H9 (cell line): ENCODE measurements around the gene GNPTAB. TPM values are rescaled to one million over a fixed set of nuclear protein-coding genes. Genes with fewer than 3 reads are reported as not detected.

ENCODE experiments used
- DNase-seq: peaks from one replicate; pipeline ENCODE4 v3.0.0-alpha.2; 2017
- H2AFZ ChIP-seq: one replicate; pipeline ENCODE4 v1.6.1; 2013; ENCODE audit warnings: mild to moderate bottlenecking, low read length, control low read depth, moderate library complexity
- H2AK5ac ChIP-seq: 2 replicates; pipeline ENCODE4 v1.6.1; 2013; ENCODE audit warnings: low read length, control low read depth, mixed read lengths; ENCODE audit not compliant: insufficient read length
- H2BK120ac ChIP-seq: one replicate; pipeline ENCODE4 v1.6.1; 2013; ENCODE audit warnings: low read depth, mild to moderate bottlenecking, low read length, control low read depth, inconsistent platforms; ENCODE audit not compliant: poor library complexity, severe bottlenecking
- H2BK12ac ChIP-seq: 2 replicates; pipeline ENCODE4 v1.6.1; 2013; ENCODE audit warnings: low read length, control low read depth, mixed read lengths, low read depth; ENCODE audit not compliant: insufficient read length
- H2BK15ac ChIP-seq: 2 replicates; pipeline ENCODE4 v1.6.1; 2013; ENCODE audit warnings: low read depth, low read length, control low read depth
- H2BK20ac ChIP-seq: one replicate; pipeline ENCODE4 v1.6.1; 2013; ENCODE audit warnings: low read depth, mild to moderate bottlenecking, low read length, control low read depth, inconsistent platforms; ENCODE audit not compliant: poor library complexity, severe bottlenecking
- H2BK5ac ChIP-seq: 2 replicates; pipeline ENCODE4 v1.6.1; 2013; ENCODE audit warnings: low read length, control low read depth, mixed read lengths; ENCODE audit not compliant: insufficient read length
- H3K14ac ChIP-seq: 2 replicates; pipeline ENCODE4 v1.6.1; 2013; ENCODE audit warnings: low read length, control low read depth; ENCODE audit not compliant: insufficient read depth
- H3K18ac ChIP-seq: 2 replicates; pipeline ENCODE4 v1.6.1; 2013; ENCODE audit warnings: low read depth, mild to moderate bottlenecking, mixed read lengths, low read length, control low read depth; ENCODE audit not compliant: insufficient read length
- H3K23ac ChIP-seq: 2 replicates; pipeline ENCODE4 v1.6.1; 2013; ENCODE audit warnings: low read length, control low read depth, mixed read lengths, low read depth; ENCODE audit not compliant: insufficient read length
- H3K23me2 ChIP-seq: 2 replicates; pipeline ENCODE4 v1.6.1; 2013; ENCODE audit warnings: low read depth, mild to moderate bottlenecking, mixed read lengths, low read length, control low read depth; ENCODE audit not compliant: insufficient read length, poor library complexity, severe bottlenecking
- H3K27ac ChIP-seq: 2 replicates; pipeline ENCODE4 v1.5.1; 2013; ENCODE audit warnings: low read length, control low read depth, mixed read lengths, low read depth; ENCODE audit not compliant: insufficient read length
- H3K27me3 ChIP-seq: 2 replicates; pipeline ENCODE4 v1.6.1; 2013; ENCODE audit warnings: low read length, control low read depth, inconsistent platforms; ENCODE audit not compliant: insufficient read depth
- H3K4ac ChIP-seq: 2 replicates; pipeline ENCODE4 v1.6.1; 2013; ENCODE audit warnings: low read depth, mild to moderate bottlenecking, control low read depth, inconsistent platforms, low read length, moderate library complexity
- H3K4me1 ChIP-seq: 2 replicates; pipeline ENCODE4 v1.6.1; 2013; ENCODE audit warnings: low read length, control low read depth, inconsistent platforms; ENCODE audit not compliant: insufficient read depth
- H3K4me2 ChIP-seq: 2 replicates; pipeline ENCODE4 v1.6.1; 2013; ENCODE audit warnings: low read length, control low read depth, mixed read lengths; ENCODE audit not compliant: insufficient read length, insufficient read depth
- H3K56ac ChIP-seq: 2 replicates; pipeline ENCODE4 v1.6.1; 2013; ENCODE audit warnings: low read depth, mild to moderate bottlenecking, mixed read lengths, low read length, control low read depth; ENCODE audit not compliant: insufficient read length
- H3K79me1 ChIP-seq: 2 replicates; pipeline ENCODE4 v1.6.1; 2013; ENCODE audit warnings: low read depth, mild to moderate bottlenecking, moderate library complexity, low read length, control low read depth, inconsistent platforms; ENCODE audit not compliant: insufficient read depth, poor library complexity, severe bottlenecking
- H3K79me2 ChIP-seq: 2 replicates; pipeline ENCODE4 v1.6.1; 2013; ENCODE audit warnings: low read length, control low read depth, inconsistent platforms; ENCODE audit not compliant: insufficient read depth
- H3K9ac ChIP-seq: 2 replicates; pipeline ENCODE4 v1.6.1; 2013; ENCODE audit warnings: low read length, control low read depth, mixed read lengths; ENCODE audit not compliant: insufficient read length; ENCODE audit errors: extremely low read depth
- H3K9me3 ChIP-seq: one replicate; pipeline ENCODE4 v1.6.1; 2013; ENCODE audit warnings: low read depth, low read length, inconsistent platforms; ENCODE audit not compliant: control insufficient read depth
- H3T11ph ChIP-seq: one replicate; pipeline ENCODE4 v1.6.1; 2013; ENCODE audit warnings: mild to moderate bottlenecking, low read length, control low read depth, inconsistent platforms
- H4K20me1 ChIP-seq: one replicate; pipeline ENCODE4 v1.6.1; 2013; ENCODE audit not compliant: control insufficient read depth, insufficient read length, insufficient read depth
- H4K5ac ChIP-seq: 2 replicates; pipeline ENCODE4 v1.6.1; 2013; ENCODE audit warnings: low read depth, mild to moderate bottlenecking, mixed read lengths, low read length, control low read depth; ENCODE audit not compliant: insufficient read length
- H4K8ac ChIP-seq: replicated peaks from 2 replicates; pipeline ENCODE4 v1.6.1; 2013; ENCODE audit warnings: low read length, control low read depth, mixed read lengths, low read depth; ENCODE audit not compliant: insufficient read length
- H4K91ac ChIP-seq: 2 replicates; pipeline ENCODE4 v1.6.1; 2013; ENCODE audit warnings: low read depth, mild to moderate bottlenecking, moderate library complexity, mixed read lengths, low read length, control low read depth; ENCODE audit not compliant: insufficient read length
- H3K27ac Mint-ChIP-seq, 3 experiments: 2 replicates in 2 of 3; 3 replicates in 1 of 3; pipeline ENCODE4 v1.8.0; 2020 to 2021; ENCODE audit warnings: mixed read lengths in 3 of 3, mild to moderate bottlenecking in 1 of 3, moderate library complexity in 1 of 3
- H3K27me3 Mint-ChIP-seq: 2 replicates; pipeline ENCODE4 v1.8.0; 2021; ENCODE audit warnings: low read depth, mild to moderate bottlenecking, moderate library complexity, mixed read lengths
- H3K36me3 Mint-ChIP-seq, 3 experiments: 2 replicates in 2 of 3; 3 replicates in 1 of 3; pipeline ENCODE4 v1.8.0; 2020 to 2021; ENCODE audit warnings: low read depth in 3 of 3, mixed read lengths in 3 of 3; ENCODE audit not compliant: insufficient read depth in 1 of 3
- H3K4me1 Mint-ChIP-seq, 2 experiments: 2 replicates each; pipeline ENCODE4 v1.8.0; 2020; ENCODE audit warnings: mixed read lengths in 2 of 2
- H3K4me3 Mint-ChIP-seq, 2 experiments: 2 replicates in 1 of 2; 3 replicates in 1 of 2; pipeline ENCODE4 v1.8.0; 2020 to 2021; ENCODE audit warnings: mild to moderate bottlenecking in 2 of 2, mixed read lengths in 2 of 2, moderate library complexity in 1 of 2
- H3K9me3 Mint-ChIP-seq, 2 experiments: 2 replicates in 1 of 2; 3 replicates in 1 of 2; pipeline ENCODE4 v1.8.0; 2020; ENCODE audit warnings: mild to moderate bottlenecking in 2 of 2, mixed read lengths in 2 of 2, moderate library complexity in 1 of 2
- CTCF ChIP-seq: fragments of 200-600 bp; sonication (generic); conservative IDR thresholded peaks from 3 replicates; pipeline ENCODE4 v1.8.0; 2021; ENCODE audit warnings: antibody characterized with exemption, mild to moderate bottlenecking
- WGBS: extraction: QIAGEN DNeasy Blood & Tissue Kit; methylation state at CpG from one replicate; pipeline ENCODE4 v1.1.7; 2013; ENCODE audit warnings: missing lambda C conversion rate, low lambda C conversion rate, mixed read lengths; ENCODE audit not compliant: insufficient read length; ENCODE audit errors: extremely low coverage; 5-methylcytosine and 5-hydroxymethylcytosine counted together
- total RNA-seq: library from RNA; stranded (reverse); gene quantifications from 2 replicates; pipeline ENCODE4 v1.2.1, GENCODE V29; 2021

The GNPTAB gene
- total RNA-seq, 1 experiment from 2014 or later: 44.3 TPM

- H3K4ac ChIP-seq: no peak overlapping the region
- Mint-ChIP-seq H3K36me3 (no peaks in the 10 kb centered on the region), H3K4me3 (no peak overlapping the region), H3K27ac (no peak overlapping the region; a peak in 1 of 7 replicates), H3K27me3 (no peaks in the 10 kb centered on the region), H3K9me3 (peaks cover 0 to 2% of the 10 kb centered on the region in 2 experiments; a peak in 1 of 5 replicates), H3K4me1 (0 out of 4 replicates have a peak, but pooled peaks cover 0 to 2% of the 10 kb centered on the region in 2 experiments)
- no peak overlapping the region for H3K27ac ChIP-seq
- H3K27me3 ChIP-seq: no peaks in the 10 kb centered on the region
- H4K5ac ChIP-seq: no peak overlapping the region
- no peak overlapping the region for H3K23ac ChIP-seq
- H4K8ac ChIP-seq: no peak overlapping the region
- H2BK5ac ChIP-seq: no peak overlapping the region
- no peaks in the 10 kb centered on the region for H3K79me1 ChIP-seq
- no peak overlapping the region for H2BK120ac ChIP-seq
- H2BK15ac ChIP-seq: no peak overlapping the region
- H2BK20ac ChIP-seq: no peak overlapping the region
- H3K9ac ChIP-seq: no peak overlapping the region
- no peak overlapping the region for H2AK5ac ChIP-seq
- H3K4me1 ChIP-seq: no peaks in the 10 kb centered on the region
- no peak overlapping the region for H3K14ac ChIP-seq
- no peak overlapping the region for H4K91ac ChIP-seq
- H3K56ac ChIP-seq: no peak overlapping the region
- no peaks in the 10 kb centered on the region for H3K23me2 ChIP-seq
- no peak overlapping the region for H2AFZ ChIP-seq
- no peaks in the 10 kb centered on the region for H4K20me1 ChIP-seq
- no peak for TF ChIP-seq CTCF
- no peak overlapping the region for H3K4me2 ChIP-seq
- H3K79me2 ChIP-seq: no peaks in the 10 kb centered on the region
- H3K18ac ChIP-seq: no peak overlapping the region
- WGBS: no CpG with 5 or more reads among the region's 4 CpGs
- H3T11ph ChIP-seq: no peak overlapping the region
- H2BK12ac ChIP-seq: no peak overlapping the region
- H3K9me3 ChIP-seq: no peaks in the 10 kb centered on the region
- no peak for DNase-seq
Measured at GRCh38 chr12:101841069-101841468, 10.3 kb upstream of the GNPTAB start.
